K562 (cell line): ENCODE measurements around the gene ZYG11A. TPM values are rescaled to one million over a fixed set of nuclear protein-coding genes. Genes with fewer than 3 reads are reported as not detected.

Source experiments
- ASH1L ChIP-seq: fragments of 450-650 bp; IDR thresholded peaks from 2 replicates; pipeline ENCODE4 v1.6.1; 2018; ENCODE audit warnings: borderline replicate concordance, mild to moderate bottlenecking, low read depth; ENCODE audit not compliant: partially characterized antibody
- BACH1 ChIP-seq: fragments of 200-800 bp; sonication (Bioruptor generic); IDR thresholded peaks from 2 replicates; pipeline ENCODE4 v1.6.1; 2016; ENCODE audit warnings: missing genetic modification characterization, missing compliant biosample characterization
- FOXM1 ChIP-seq, 2 experiments: fragments of 450-650 bp in 1 of 2; sonication (generic) in 1 of 2; formaldehyde crosslinking in 1 of 2; IDR thresholded peaks; 2 replicates each; pipeline versions ENCODE4 v1.6.1 to v1.9.0; 2017 to 2022; ENCODE audit warnings: low read depth in 2 of 2, mild to moderate bottlenecking in 2 of 2, missing genetic modification reagents in 1 of 2, moderate library complexity in 1 of 2
- MAX ChIP-seq: sonication (generic); formaldehyde crosslinking; IDR thresholded peaks from 2 replicates; pipeline ENCODE4 v1.9.0; 2022; ENCODE audit warnings: mild to moderate bottlenecking, missing genetic modification reagents
- MGA ChIP-seq: fragments of 450-650 bp; IDR thresholded peaks from 2 replicates; pipeline ENCODE4 v1.6.1; 2016; ENCODE audit warnings: mild to moderate bottlenecking, moderate library complexity
- PKNOX1 ChIP-seq: fragments of 450-650 bp; IDR thresholded peaks from 2 replicates; pipeline ENCODE4 v1.6.1; 2016
- RBM15 ChIP-seq: fragments of 200-400 bp; formaldehyde crosslinking; IDR thresholded peaks from 2 replicates; pipeline ENCODE4 v1.6.1; 2018; ENCODE audit warnings: mild to moderate bottlenecking, low read length, moderate library complexity; ENCODE audit not compliant: insufficient read depth
- RCOR1 ChIP-seq, 2 experiments: IDR thresholded peaks; 2 replicates each; pipeline ENCODE4 v1.6.1; 2012; ENCODE audit warnings: low read depth in 2 of 2, low read length in 2 of 2, borderline replicate concordance in 1 of 2, improper control_type of control experiment in 1 of 2
- TCF15 ChIP-seq: fragments of 250-450 bp; sonication (Bioruptor Pico); IDR thresholded peaks from 2 replicates; pipeline ENCODE4 v1.8.0; 2022; ENCODE audit warnings: moderate library complexity, mild to moderate bottlenecking, inconsistent platforms
- TFAP4 ChIP-seq: sonication (generic); formaldehyde crosslinking; IDR thresholded peaks from 2 replicates; pipeline ENCODE4 v1.8.0; 2022; ENCODE audit warnings: missing genetic modification reagents, mild to moderate bottlenecking, moderate library complexity, borderline replicate concordance
- polyA plus RNA-seq, 8 experiments: library from polyadenylated mRNA; depleted of rRNA in 4 of 8; stranded (reverse) in 5 of 8; unstranded in 3 of 8; fragments of >200 nt; fragmentation: Nextera tagmentation in 2 of 8; fragmentation: Illumina TruSeq in 1 of 8; extraction: Ambion mirVana in 2 of 8; extraction: Trizol in 1 of 8; gene quantifications; 2 replicates each; pipeline versions ENCODE4 v1.2.1 to v1.2.3, GENCODE V29; 2011 to 2014; ENCODE audit warnings: inconsistent platforms in 1 of 8, missing spikeins in 1 of 8
- total RNA-seq, 7 experiments: library from RNA; depleted of rRNA in 6 of 7; stranded (reverse); fragments of >200 nt in 6 of 7; fragmentation: Illumina TruSeq in 2 of 7; extraction: Trizol in 2 of 7; gene quantifications; 2 replicates each; pipeline versions ENCODE4 v1.2.1 to v1.2.3, GENCODE V29; 2011 to 2021; ENCODE audit warnings: low replicate concordance in 1 of 7

ZYG11A gene
- total and polyA plus RNA-seq, 9 of the 15 experiments (the other 6 are each of a cell fraction or from before 2014, with no cell fraction given): 4.5 to 21.9 (median 14.0) TPM

GRCh38 chr1:52927212-52928014, 84.9 kb downstream of the ZYG11A start, which contains the start of gene SCP2 (continued):
- peak; percentile 85 for TF ChIP-seq MGA
- TF ChIP-seq TFAP4: 0 out of 2 replicates have a peak, but pooled peaks have one; percentile 30
- no peak for TF ChIP-seq ASH1L
- peak; percentile 63 for TF ChIP-seq MAX
- TF ChIP-seq BACH1 (tag): no peak
- no peak for TF ChIP-seq TCF15 (CRISPR knock-in tag)
- no peak for TF ChIP-seq PKNOX1
- TF ChIP-seq RCOR1 (IDR thresholded peaks at IDR 0.05; ENCODE audit: borderline replicate concordance in 1 of 2, low read depth in 2 of 2, low read length in 2 of 2): no peak
- TF ChIP-seq FOXM1 (IDR thresholded peaks at IDR 0.05; ENCODE audit: low read depth): no peak
- no peak for TF ChIP-seq FOXM1 (CRISPR knock-in tag; IDR thresholded peaks at IDR 0.05; ENCODE audit: low read depth)
- TF ChIP-seq RBM15: no peak
